Smooth muscle cell (in vitro differentiated cells): ENCODE results near the gene TCP11. TPM values are rescaled to one million over a fixed set of nuclear protein-coding genes. Genes with fewer than 3 reads are reported as not detected.

Experiments
- DNase-seq: peaks from one replicate; lab custom pipeline; 2025; ENCODE audit not compliant: unreplicated experiment; lab: John Stamatoyannopoulos, UW
- H2AFZ ChIP-seq: fragments of 200-600 bp; sonication (generic); 2 replicates; pipeline ENCODE4 v1.6.0; 2016; ENCODE audit warnings: antibody characterized with exemption, low read depth, mild to moderate bottlenecking
- H3F3A ChIP-seq: fragments of 200-600 bp; sonication (generic); 2 replicates; pipeline ENCODE4 v1.6.0; 2017; ENCODE audit warnings: antibody characterized with exemption, low read depth
- H3K27ac ChIP-seq: fragments of 200-600 bp; sonication (generic); 2 replicates; pipeline ENCODE4 v1.5.1; 2016; ENCODE audit warnings: low read depth, mild to moderate bottlenecking
- H3K27me3 ChIP-seq: fragments of 200-600 bp; sonication (generic); 2 replicates; pipeline ENCODE4 v1.6.1; 2016; ENCODE audit warnings: low read depth, mild to moderate bottlenecking
- H3K36me3 ChIP-seq: fragments of 200-600 bp; sonication (generic); 2 replicates; pipeline ENCODE4 v1.5.1; 2016; ENCODE audit warnings: low read depth
- H3K4me1 ChIP-seq: fragments of 200-600 bp; sonication (generic); 2 replicates; pipeline ENCODE4 v1.5.1; 2016; ENCODE audit warnings: low read depth
- H3K4me2 ChIP-seq: fragments of 200-600 bp; sonication (generic); 2 replicates; pipeline ENCODE4 v1.6.0; 2016; ENCODE audit warnings: mild to moderate bottlenecking
- H3K4me3 ChIP-seq: fragments of 200-600 bp; sonication (generic); 2 replicates; pipeline ENCODE4 v1.5.1; 2016; ENCODE audit warnings: mild to moderate bottlenecking
- H3K79me2 ChIP-seq: fragments of 200-600 bp; sonication (generic); 2 replicates; pipeline ENCODE4 v1.6.0; 2016; ENCODE audit warnings: low read depth, mild to moderate bottlenecking
- H3K9ac ChIP-seq: fragments of 200-600 bp; sonication (generic); 2 replicates; pipeline ENCODE4 v1.6.0; 2016; ENCODE audit warnings: low read depth
- H3K9me3 ChIP-seq: fragments of 200-600 bp; sonication (generic); replicated peaks from 2 replicates; pipeline ENCODE4 v1.5.1; 2016; ENCODE audit warnings: low read depth
- H4K20me1 ChIP-seq: fragments of 200-600 bp; sonication (generic); 2 replicates; pipeline ENCODE4 v1.6.0; 2016; ENCODE audit warnings: low read depth
- CTCF ChIP-seq: fragments of 200-600 bp; sonication (generic); IDR thresholded peaks from 2 replicates; pipeline ENCODE4 v1.5.1; 2017; ENCODE audit warnings: borderline replicate concordance, mild to moderate bottlenecking, antibody characterized with exemption; ENCODE audit not compliant: insufficient read depth, poor library complexity, severe bottlenecking
- WGBS: methylation state at CpG from one replicate; pipeline ENCODE4 v1.1.7; 2016; ENCODE audit warnings: low lambda C conversion rate; 5-methylcytosine and 5-hydroxymethylcytosine counted together
- polyA plus RNA-seq: library from polyadenylated mRNA; unstranded; fragments of >200 nt; fragmentation: Nextera tagmentation; extraction: Ambion mirVana; gene quantifications from 2 replicates; pipeline ENCODE4 v1.2.1, GENCODE V29; 2016
- total RNA-seq: library from RNA; depleted of rRNA; stranded (reverse); fragments of >200 nt; gene quantifications from 2 replicates; pipeline ENCODE4 v1.2.3, GENCODE V29; 2014

TCP11 gene
- total and polyA plus RNA-seq, 2 experiments from 2014 or later: 0.64 TPM; not detected in 1

GRCh38 chr6:35185971-35186370 is 44.8 kb upstream of the TCP11 start:
- H3F3A ChIP-seq: peaks cover 11% of the 10 kb centered on the region
- H3K9ac ChIP-seq: no peak overlapping the region
- no peak overlapping the region for H2AFZ ChIP-seq
- H3K4me2 ChIP-seq: no peak overlapping the region
- no peaks in the 10 kb centered on the region for H4K20me1 ChIP-seq
- no peaks in the 10 kb centered on the region for H3K36me3 ChIP-seq
- TF ChIP-seq CTCF: no peak
- no peaks in the 10 kb centered on the region for H3K9me3 ChIP-seq
- H3K4me1 ChIP-seq: peaks cover 4% of the 10 kb centered on the region
- whole genome bisulfite sequencing: 35% methylated on average over 1 of the region's 1 CpG
- H3K79me2 ChIP-seq: no peaks in the 10 kb centered on the region
- H3K4me3 ChIP-seq: no peak overlapping the region
- DNase-seq: no peak
- no peak overlapping the region for H3K27ac ChIP-seq
- H3K27me3 ChIP-seq: no peaks in the 10 kb centered on the region

- Histone ChIP-seq H3K4me1 (peaks cover 4% of the 10 kb centered on the region), H4K20me1 (no peaks in the 10 kb centered on the region), H3K9ac (no peak overlapping the region), H3F3A (peaks cover 11% of the 10 kb centered on the region), H3K9me3 (no peaks in the 10 kb centered on the region), H3K27me3 (no peaks in the 10 kb centered on the region), H3K4me2 (no peak overlapping the region), H3K79me2 (no peaks in the 10 kb centered on the region), H3K27ac (no peak overlapping the region), H2AFZ (no peak overlapping the region), H3K36me3 (no peaks in the 10 kb centered on the region), H3K4me3 (no peak overlapping the region)
- TF ChIP-seq CTCF: no peak
- WGBS: 11% methylated on average over 6 of the region's 6 CpGs
- no peak for DNase-seq
These were observed 44.2 kb upstream of the TCP11 start for GRCh38 chr6:35185302-35185681.

GRCh38 chr6:35184580-35185301 is 43.6 kb upstream of the TCP11 start:
- Histone ChIP-seq H3K4me2 (no peak overlapping the region), H4K20me1 (no peaks in the 10 kb centered on the region), H3K27me3 (no peaks in the 10 kb centered on the region), H2AFZ (no peak overlapping the region), H3K79me2 (no peaks in the 10 kb centered on the region), H3K9me3 (no peaks in the 10 kb centered on the region), H3F3A (peaks cover 11% of the 10 kb centered on the region), H3K27ac (no peak overlapping the region), H3K36me3 (no peaks in the 10 kb centered on the region), H3K4me1 (peaks cover 4% of the 10 kb centered on the region), H3K4me3 (no peak overlapping the region), H3K9ac (no peak overlapping the region)
- 67% methylated on average over 9 of the region's 9 CpGs for WGBS
- no peak for DNase-seq
- TF ChIP-seq CTCF: no peak

- Histone ChIP-seq H4K20me1 (no peaks in the 10 kb centered on the region), H3K27ac (no peak overlapping the region), H3K4me3 (no peak overlapping the region), H3K79me2 (no peaks in the 10 kb centered on the region), H3K4me1 (peaks cover 4% of the 10 kb centered on the region), H3K9me3 (no peaks in the 10 kb centered on the region), H3K27me3 (no peaks in the 10 kb centered on the region), H3K9ac (no peak overlapping the region), H3K36me3 (no peaks in the 10 kb centered on the region), H2AFZ (no peak overlapping the region), H3F3A (peaks cover 11% of the 10 kb centered on the region), H3K4me2 (no peak overlapping the region)
- 95% methylated on average over 2 of the region's 2 CpGs for WGBS
- DNase-seq: no peak
- no peak for TF ChIP-seq CTCF
These were observed 42.8 kb upstream of the TCP11 start for GRCh38 chr6:35183935-35184334.
